Prostate gland (tissue), 2 donors: ENCODE data around the gene C21orf58.

ENCODE experiments used
- POLR2A ChIP-seq: fragments of 450-650 bp; IDR thresholded peaks from one replicate; pipeline ENCODE4 v1.6.1; 2016; ENCODE audit warnings: antibody characterized with exemption, mild to moderate bottlenecking
- POLR2AphosphoS5 ChIP-seq: sonication (generic); formaldehyde crosslinking; IDR thresholded peaks from one replicate; pipeline ENCODE4 v1.6.1; 2017; ENCODE audit warnings: antibody characterized with exemption
- TF ChIP-seq, protein P1 (sequence below), 4 experiments: fragments of 200-600 bp in 2 of 4; fragments of 450-650 bp in 2 of 4; sonication (generic) in 2 of 4; IDR thresholded peaks; 1 replicate in 3 of 4; 2 replicates in 1 of 4; pipeline ENCODE4 v1.5.1; 2016 to 2019; ENCODE audit warnings: antibody characterized with exemption in 4 of 4, mild to moderate bottlenecking in 2 of 4, moderate library complexity in 2 of 4

DNA sequence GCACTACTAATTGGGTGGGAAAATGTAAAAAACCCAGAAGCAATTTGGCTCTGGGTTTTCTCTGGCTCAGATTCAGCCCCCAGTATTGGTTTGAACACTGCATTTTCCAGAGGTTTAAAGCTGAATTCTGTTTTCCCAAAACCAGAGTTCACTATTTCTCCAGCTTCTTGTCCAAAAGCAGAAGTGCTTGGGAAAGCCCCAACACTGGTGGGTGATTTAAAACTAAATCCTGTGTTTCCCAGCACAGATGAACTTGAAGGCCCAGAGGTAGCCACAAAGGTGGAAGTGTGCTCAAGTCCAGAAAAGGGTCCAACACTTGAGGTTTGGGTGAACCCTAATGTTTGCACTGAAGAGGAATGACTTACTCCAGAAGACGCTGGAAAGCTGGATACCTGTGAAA is 38.9 kb downstream of the C21orf58 start:
- TF ChIP-seq POLR2A (no peak), POLR2AphosphoS5 (no peak)
- TF ChIP-seq, protein P1, sequence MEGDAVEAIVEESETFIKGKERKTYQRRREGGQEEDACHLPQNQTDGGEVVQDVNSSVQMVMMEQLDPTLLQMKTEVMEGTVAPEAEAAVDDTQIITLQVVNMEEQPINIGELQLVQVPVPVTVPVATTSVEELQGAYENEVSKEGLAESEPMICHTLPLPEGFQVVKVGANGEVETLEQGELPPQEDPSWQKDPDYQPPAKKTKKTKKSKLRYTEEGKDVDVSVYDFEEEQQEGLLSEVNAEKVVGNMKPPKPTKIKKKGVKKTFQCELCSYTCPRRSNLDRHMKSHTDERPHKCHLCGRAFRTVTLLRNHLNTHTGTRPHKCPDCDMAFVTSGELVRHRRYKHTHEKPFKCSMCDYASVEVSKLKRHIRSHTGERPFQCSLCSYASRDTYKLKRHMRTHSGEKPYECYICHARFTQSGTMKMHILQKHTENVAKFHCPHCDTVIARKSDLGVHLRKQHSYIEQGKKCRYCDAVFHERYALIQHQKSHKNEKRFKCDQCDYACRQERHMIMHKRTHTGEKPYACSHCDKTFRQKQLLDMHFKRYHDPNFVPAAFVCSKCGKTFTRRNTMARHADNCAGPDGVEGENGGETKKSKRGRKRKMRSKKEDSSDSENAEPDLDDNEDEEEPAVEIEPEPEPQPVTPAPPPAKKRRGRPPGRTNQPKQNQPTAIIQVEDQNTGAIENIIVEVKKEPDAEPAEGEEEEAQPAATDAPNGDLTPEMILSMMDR (IDR thresholded peaks at IDR 0.05), result no peak
